GM19467 (cell line): ENCODE results near the gene ZNF423.
"Not testable (repeated sequence)": the region's sequence is repeated elsewhere in the genome, so short reads cannot be mapped to it uniquely, and the experiment has no call there.

ENCODE experiments used
- ATAC-seq: cut with Tn5 transposase; IDR thresholded peaks from one replicate; pipeline ENCODE4 v1.9.1; 2021; ENCODE audit warnings: mild to moderate bottlenecking, moderate library complexity; ENCODE audit not compliant: unreplicated experiment

Gene ZNF423

GRCh38 chr16:49526860-49527365 lies 329.0 kb downstream of the ZNF423 start:
- no peak for ATAC-seq

GRCh38 chr16:49524947-49525315 lies 331.0 kb downstream of the ZNF423 start:
- ATAC-seq = no peak

GRCh38 chr16:49524216-49524946 lies 331.5 kb downstream of the ZNF423 start:
- ATAC-seq = no peak

GRCh38 chr16:49523435-49524159 lies 332.3 kb downstream of the ZNF423 start:
- no peak for ATAC-seq

- no peak for ATAC-seq
Measured at GRCh38 chr16:49521734-49522325, 334.1 kb downstream of the ZNF423 start.

GRCh38 chr16:49520492-49521038 lies 335.3 kb downstream of the ZNF423 start:
- no peak for ATAC-seq

- no peak for ATAC-seq
Measured at GRCh38 chr16:49519741-49520140, 336.2 kb downstream of the ZNF423 start.

- ATAC-seq = no peak
Measured at GRCh38 chr16:49519008-49519656, 336.8 kb downstream of the ZNF423 start.

GRCh38 chr16:49516382-49517036 lies 339.4 kb downstream of the ZNF423 start:
- no peak for ATAC-seq

GRCh38 chr16:49515861-49516260 lies 340.1 kb downstream of the ZNF423 start:
- ATAC-seq = no peak

GRCh38 chr16:49515016-49515565 lies 340.8 kb downstream of the ZNF423 start:
- ATAC-seq = no peak

- ATAC-seq = no peak
Measured at GRCh38 chr16:49514073-49514980, 341.6 kb downstream of the ZNF423 start.

- no peak for ATAC-seq
Measured at GRCh38 chr16:49513040-49513439, 342.9 kb downstream of the ZNF423 start.

- no peak for ATAC-seq
Measured at GRCh38 chr16:49510654-49511305, 345.1 kb downstream of the ZNF423 start.

GRCh38 chr16:49510141-49510540 lies 345.8 kb downstream of the ZNF423 start:
- ATAC-seq = no peak

GRCh38 chr16:49506058-49507013 lies 349.6 kb downstream of the ZNF423 start:
- ATAC-seq = not testable (repeated sequence)

- ATAC-seq = no peak
Measured at GRCh38 chr16:49505556-49505955, 350.4 kb downstream of the ZNF423 start.

GRCh38 chr16:49504626-49505025 lies 351.3 kb downstream of the ZNF423 start:
- ATAC-seq = no peak
